Medulla oblongata (tissue), 1 donor: ENCODE measurements around the gene PCBP2.
"Not testable (repeated sequence)": the region's sequence is repeated elsewhere in the genome, so short reads cannot be mapped to it uniquely, and the experiment has no call there.

Experiments
- DNase-seq: peaks from one replicate; pipeline ENCODE4 v3.0.0-alpha.2; 2015; ENCODE audit errors: extremely low spot score

PCBP2 gene

DNA sequence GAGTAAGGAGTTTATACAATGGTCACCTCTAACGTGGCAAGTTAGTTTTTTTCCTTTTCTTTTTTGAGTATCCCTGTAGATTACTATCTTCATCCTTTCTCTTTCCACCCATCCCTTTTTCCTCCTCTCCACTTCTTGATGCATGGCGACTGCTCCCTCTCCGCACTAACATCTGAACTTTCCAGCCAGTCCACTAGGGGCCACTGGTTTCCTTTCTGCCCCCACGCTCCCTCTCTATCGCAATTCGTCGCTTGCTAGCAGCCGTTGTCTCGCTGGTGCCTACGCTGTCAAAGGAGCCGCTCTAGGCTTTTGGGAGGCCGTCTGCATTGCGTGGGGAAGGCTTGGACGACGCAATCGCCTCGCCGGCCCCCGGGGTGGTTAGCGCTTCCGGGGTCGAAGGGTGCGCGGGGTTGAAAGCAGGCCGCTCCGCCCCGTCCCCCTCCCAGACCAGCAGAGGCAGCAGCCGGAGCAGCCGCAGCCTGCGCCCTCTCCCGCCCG, at the start of gene PCBP2:
Gene PCBP2, plus strand, starts transcription at position 442 of the 498 bp plus-strand sequence. CDS start 2,699 bp downstream, outside the sequence.
- peak; percentile 100 for DNase-seq

GRCh38 chr12:53402351-53402750, 49.6 kb upstream of the PCBP2 start:
- DNase-seq, result not testable (repeated sequence)

DNA sequence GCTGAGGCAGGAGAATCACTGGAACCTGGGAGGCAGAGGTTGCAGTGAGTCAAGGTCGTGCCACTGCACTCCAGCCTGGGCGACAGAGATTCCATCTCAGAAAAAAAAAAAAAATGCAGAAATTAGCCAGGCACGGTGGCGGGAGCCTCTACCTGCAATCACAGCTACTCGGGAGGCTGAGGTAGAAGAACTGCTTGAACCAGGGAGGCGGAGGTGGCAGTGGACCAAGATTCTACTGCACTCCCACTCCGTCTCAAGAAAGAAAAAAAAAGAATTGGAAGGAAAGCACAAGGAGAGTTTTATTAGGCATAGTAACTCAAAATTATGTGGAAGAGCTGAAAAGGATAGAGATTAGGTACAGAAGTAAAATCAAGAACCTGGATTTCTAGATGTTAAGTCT, 49.0 kb upstream of the PCBP2 start:
- DNase-seq, result no peak

- DNase-seq, result no peak
Observed at GRCh38 chr12:53410951-53411350, 41.0 kb upstream of the PCBP2 start.

DNA sequence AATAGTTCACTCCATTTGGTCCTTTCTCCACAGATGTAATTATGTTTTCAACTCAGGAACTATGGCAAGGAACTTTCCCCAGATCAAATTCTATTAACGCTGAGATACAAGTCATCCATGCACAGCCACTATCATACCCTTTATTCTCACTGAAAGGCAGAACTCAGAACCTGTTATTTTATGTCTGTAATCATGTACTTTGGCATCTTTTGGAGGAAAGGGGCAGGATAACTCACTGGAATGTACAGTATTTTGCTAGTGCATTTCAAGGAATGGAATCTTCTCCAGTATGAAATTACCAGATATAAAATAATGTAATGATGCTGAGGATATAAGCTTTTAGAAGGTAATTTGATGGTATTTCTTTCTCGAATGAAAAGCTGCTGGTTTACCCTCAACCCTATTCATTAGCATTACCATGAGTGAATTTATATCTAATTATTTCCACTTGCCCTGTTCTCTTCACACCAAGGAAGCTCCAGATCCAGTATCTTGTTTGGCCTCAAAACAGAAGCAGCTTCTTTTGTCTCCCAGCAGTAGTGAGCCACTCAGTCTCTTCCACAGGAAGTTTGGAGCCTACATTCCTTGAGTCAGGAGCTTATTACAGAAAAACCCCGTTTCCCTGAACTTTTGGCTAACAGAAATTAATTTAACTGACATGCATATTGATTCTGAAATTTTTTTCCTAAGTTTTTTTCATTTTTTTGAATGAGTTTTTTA, 38.3 kb upstream of the PCBP2 start:
- no peak for DNase-seq

- no peak for DNase-seq
Observed at GRCh38 chr12:53414756-53415417, 37.0 kb upstream of the PCBP2 start.

GRCh38 chr12:53415752-53416389, 36.0 kb upstream of the PCBP2 start:
- not testable (repeated sequence) for DNase-seq

DNA sequence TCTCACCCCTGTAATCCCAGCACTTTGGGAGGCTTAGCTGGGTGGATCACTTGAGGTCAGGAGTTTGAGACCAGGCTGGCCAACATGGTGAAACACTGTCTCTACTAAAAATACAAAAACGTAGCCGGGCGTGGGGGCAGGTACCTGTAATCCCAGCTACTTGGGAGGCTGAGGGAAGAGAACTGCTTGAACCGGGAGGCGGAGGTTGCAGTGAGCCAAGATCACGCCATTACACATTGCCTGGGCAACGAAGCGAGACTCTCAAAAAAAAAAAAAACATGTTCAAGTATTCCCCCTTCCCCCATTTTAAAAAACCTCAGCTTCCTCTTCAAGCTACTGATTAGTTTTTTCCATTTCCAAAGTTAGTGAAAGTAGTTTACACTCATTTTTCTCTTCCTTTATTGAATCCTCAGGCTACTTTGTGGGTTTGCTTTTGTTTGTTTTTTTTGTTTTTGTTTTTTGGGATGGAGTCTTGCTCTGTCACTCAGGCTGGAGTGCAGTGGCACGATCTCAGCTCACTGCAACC, 34.5 kb upstream of the PCBP2 start:
- DNase-seq, result not testable (repeated sequence)

DNA sequence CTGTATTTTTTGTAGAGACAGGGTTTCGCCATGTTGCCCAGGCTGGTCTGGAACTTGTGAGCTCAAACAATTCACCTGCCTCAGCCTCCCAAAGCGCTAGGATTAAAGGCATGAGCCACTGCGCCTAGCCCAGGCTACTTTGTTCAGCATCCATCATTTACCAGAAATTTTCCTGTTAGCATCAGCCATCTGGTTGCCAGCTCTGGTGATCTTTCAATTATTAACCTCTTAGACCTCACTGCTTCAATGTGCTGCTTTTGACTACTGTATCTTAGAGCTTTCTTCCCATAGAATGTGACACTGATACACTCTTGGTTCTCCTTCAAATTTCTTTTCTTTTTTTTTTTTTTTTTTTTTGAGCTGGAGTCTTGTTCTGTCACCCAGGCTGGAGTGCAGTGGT, 33.7 kb upstream of the PCBP2 start:
- no peak for DNase-seq

DNA sequence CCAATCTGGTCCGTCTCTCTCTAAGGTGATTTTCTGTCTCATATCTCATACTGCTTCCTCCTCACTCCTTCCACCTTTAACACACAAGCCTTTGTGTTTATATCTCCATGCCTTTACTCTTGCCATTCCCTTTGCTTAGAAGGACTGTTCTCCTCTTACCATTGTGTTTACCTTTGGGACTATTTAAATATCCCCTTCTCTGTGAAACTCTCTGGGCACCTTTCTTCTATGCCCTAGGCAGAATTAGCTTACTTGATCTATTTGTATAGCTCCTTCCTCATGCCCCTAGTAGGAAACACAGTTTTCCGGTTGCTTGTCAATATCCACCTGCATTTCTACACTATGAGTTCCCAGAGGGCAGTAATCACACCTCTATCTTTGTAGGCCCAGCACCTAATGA, 32.1 kb upstream of the PCBP2 start:
- no peak for DNase-seq

DNA sequence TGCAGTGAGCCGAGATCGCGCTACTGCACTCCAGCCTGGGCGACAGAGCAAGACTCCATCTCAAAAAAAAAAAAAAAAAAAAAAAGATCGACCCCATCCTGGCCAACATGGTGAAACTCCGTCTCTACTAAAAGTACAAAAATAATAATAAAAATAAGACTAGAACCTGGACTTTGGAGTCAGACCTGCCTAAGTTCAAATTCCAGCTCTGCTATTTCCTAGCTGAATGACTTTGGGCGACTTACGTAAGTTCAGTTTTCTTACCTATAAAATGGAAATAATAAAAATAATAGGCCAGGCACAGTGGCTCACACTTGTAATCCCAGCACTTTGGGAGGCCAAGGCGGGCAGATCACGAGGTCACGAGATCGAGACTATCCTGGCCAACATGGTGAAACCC, 29.7 kb upstream of the PCBP2 start:
- not testable (repeated sequence) for DNase-seq

- no peak for DNase-seq
Observed at GRCh38 chr12:53423597-53423996, 28.3 kb upstream of the PCBP2 start, which contains the start of gene AMHR2. TSS of gene AMHR2 (plus strand) at chr12:53423855. CDS start at chr12:53423935, 80 bp downstream.

DNA sequence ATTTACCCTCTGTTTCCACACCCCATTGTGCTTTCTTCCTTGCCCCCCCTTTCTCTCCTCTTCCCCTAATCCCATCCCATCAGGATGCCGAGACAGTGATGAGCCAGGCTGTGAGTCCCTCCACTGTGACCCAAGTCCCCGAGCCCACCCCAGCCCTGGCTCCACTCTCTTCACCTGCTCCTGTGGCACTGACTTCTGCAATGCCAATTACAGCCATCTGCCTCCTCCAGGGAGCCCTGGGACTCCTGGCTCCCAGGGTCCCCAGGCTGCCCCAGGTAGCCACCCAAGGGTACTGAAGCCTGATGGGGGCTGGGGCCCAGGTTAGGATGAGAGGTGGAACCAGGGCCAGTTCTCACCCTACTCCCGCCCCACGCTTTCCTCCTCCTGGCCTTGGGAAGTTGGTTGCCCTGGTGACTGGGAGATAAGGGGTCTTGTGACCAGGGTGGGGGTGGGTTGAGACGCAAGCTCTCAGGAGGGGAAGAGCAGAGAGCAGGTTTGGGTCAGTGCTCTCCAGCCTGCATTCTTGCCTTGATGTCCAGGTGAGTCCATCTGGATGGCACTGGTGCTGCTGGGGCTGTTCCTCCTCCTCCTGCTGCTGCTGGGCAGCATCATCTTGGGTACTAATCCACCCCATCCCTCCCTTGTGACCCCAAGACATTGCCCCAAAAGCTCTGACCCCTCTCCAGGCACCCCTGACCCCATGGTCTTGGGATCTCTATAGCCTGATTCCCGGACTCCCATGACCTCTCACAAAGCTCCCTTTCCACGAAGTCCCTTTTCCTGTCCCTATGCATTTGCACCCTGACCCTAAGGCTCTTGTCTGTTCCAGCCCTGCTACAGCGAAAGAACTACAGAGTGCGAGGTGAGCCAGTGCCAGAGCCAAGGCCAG, 27.0 kb upstream of the PCBP2 start:
- no peak for DNase-seq

- no peak for DNase-seq
Observed at GRCh38 chr12:53425515-53426150, 26.3 kb upstream of the PCBP2 start.

DNA sequence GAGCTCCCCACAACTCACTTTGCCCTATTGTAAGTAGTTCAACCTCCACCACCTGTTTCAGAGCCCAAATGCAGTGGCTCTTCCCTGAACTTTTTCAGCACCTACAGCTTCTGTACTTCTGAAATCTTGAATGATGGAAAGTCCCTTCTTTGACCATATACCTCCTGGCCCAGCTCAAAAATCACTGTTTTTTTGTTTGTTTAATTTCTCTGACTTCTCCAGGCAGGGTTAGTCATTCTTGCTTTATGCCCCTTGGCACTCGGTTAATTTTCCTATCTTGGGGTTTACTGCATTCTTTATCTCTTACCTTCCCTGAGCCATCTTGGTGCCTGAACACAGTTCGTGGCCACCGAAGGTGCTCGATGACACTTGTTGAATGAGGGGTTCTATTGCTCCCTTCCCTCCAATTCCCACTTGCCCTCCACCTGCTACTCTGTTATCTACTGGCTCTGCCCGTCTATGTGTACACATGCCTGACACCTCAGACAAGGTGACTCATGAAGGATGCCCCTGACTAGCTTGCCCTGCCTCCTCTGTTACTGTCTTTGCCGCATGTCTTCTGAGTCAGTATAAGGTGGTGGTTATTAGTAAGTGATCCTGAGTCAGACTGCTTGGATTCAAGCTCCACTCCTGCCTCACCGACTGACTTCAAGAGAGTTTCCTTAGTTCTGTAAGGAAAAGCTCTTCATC, 23.9 kb upstream of the PCBP2 start:
- no peak for DNase-seq

DNA sequence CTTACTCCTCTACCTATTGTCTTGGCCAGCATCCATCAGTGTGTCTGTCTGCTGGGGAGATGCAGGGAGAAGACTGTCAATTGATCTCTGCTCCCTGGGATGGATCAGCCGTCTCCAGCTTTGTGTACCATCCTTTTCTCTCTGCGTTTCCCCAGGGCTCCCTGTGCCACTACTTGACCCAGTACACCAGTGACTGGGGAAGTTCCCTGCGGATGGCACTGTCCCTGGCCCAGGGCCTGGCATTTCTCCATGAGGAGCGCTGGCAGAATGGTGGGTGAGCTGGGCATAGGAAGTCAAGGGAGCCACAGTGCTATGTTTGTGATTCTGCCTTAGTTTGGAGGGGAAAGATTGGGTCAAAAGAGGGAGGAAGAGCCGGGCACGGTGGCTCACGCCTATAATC, 23.2 kb upstream of the PCBP2 start:
- DNase-seq, result no peak

GRCh38 chr12:53430116-53430515, 21.8 kb upstream of the PCBP2 start:
- no peak for DNase-seq

GRCh38 chr12:53431187-53431586, 20.7 kb upstream of the PCBP2 start:
- DNase-seq, result no peak

DNA sequence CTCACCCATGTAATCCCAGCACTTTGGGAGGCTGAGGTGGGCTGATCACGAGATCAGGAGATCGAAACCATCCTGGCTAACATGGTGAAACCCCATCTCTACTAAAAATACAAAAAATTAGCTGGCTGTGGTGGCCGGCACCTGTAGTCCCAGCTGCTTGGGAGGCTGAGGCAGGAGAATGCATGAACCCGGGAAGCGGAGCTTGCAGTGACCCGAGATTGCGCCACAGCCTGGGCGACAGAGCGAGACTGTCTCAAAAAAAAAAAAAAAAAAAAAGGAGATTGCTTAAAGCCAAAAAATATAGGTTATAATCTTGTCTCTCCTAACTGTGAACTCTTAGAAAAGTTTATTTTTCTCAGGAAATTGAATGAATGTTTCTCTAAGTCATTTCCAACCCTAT, 16.6 kb upstream of the PCBP2 start:
- not testable (repeated sequence) for DNase-seq

GRCh38 chr12:53439582-53439981, 12.3 kb upstream of the PCBP2 start:
- not testable (repeated sequence) for DNase-seq
